H7 (cell line): Measurements from ENCODE around the gene VIPR2. TPM values are rescaled to one million over a fixed set of nuclear protein-coding genes. Genes with fewer than 3 reads are reported as not detected.
"Not testable (repeated sequence)": the region's sequence is repeated elsewhere in the genome, so short reads cannot be mapped to it uniquely, and the experiment has no call there.

Experiments
- DNase-seq: peaks from one replicate; pipeline ENCODE4 v3.0.0; 2012
- H3K27me3 ChIP-seq: 2 replicates; pipeline ENCODE4 v1.6.0; 2011; ENCODE audit warnings: mild to moderate bottlenecking, low read length; ENCODE audit not compliant: control insufficient read depth, insufficient read depth
- H3K36me3 ChIP-seq: replicated peaks from 2 replicates; pipeline ENCODE4 v1.5.1; 2011; ENCODE audit warnings: low read length; ENCODE audit not compliant: control insufficient read depth, insufficient read depth
- H3K4me3 ChIP-seq: 2 replicates; pipeline ENCODE4 v1.5.1; 2011; ENCODE audit warnings: low read depth, mild to moderate bottlenecking, control low read depth, low read length, moderate library complexity; ENCODE audit not compliant: insufficient read depth
- total RNA-seq: library from RNA; depleted of rRNA; stranded (reverse); fragments of >200 nt; shearing (Covaris generic); gene quantifications from 2 replicates; pipeline ENCODE4 v1.2.3, GENCODE V29; 2014

The VIPR2 gene
- total RNA-seq, 1 experiment from 2014 or later = 2.5 TPM

DNA sequence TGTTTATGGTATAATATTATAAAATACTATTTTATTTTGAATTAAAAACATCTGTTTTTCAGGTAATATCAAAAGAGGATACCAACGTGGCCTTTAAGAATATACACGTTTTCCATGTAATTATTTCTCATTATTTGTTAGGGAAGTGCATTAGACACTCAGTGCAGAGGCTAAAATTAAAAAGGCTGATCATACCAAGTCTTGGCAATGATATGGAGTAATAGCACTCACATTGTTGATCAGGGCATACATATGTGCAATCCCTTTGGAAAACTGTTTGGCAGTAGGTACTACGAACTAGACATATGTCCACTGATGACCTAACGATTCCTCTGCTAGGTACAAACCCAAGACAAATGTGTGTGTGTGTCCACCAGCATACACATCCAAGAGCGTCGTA, 20.7 kb upstream of the VIPR2 start:
- DNase-seq = no peak
- H3K36me3 ChIP-seq = no peaks in the 10 kb centered on the region
- H3K4me3 ChIP-seq = no peak overlapping the region
- no peaks in the 10 kb centered on the region for H3K27me3 ChIP-seq

DNA sequence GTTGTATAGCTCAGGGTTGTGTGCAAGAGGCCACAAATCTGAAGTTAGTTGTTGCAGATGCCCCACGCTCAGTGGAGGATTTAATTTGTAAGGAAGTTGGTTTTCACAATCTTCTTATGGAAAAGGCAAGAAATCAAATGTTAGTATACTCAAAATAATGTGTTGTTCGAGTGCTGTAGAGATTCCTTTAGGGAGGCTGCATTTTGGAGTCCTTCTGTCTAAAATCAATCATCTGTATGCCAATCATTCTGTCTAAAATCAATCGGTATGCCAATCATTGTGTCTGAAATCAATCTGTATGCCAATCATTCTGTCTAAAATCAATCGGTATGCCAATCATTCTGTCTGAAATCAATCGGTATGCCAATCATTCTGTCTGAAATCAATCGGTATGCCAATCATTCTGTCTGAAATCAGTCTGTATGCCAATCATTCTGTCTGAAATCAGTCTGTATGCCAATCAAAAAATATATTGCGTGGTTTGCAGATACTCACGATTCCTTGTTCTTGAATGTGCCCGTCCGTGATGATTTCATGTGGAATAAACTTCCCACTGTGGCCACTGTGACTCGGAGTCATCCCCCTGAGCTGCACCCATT, 19.1 kb upstream of the VIPR2 start:
- not testable (repeated sequence) for H3K36me3 ChIP-seq, H3K4me3 ChIP-seq, DNase-seq, H3K27me3 ChIP-seq

DNA sequence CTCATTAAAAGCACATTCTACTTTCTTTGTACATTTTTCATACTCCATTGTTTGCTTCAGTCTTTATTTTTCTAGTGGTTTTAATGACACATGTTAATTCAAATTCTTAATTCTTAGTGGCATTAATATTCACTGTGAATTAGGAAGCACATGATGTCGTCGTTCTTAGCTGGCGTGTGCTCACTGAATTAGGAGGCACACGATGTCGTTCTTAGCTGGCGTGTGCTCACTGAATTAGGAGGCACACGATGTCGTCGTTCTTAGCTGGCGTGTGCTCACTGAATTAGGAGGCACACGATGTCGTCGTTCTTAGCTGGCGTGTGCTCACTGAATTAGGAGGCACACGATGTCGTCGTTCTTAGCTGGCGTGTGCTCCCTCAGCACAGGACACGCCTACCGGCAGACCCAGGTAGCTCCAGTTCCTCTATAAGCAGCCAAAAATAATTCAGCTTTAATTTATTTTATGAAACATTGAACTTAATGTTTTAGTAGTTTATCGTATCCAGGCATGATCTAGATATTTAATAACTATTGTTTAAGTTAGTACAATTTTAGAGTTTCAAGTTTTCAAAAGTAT, 17.5 kb upstream of the VIPR2 start:
- H3K36me3 ChIP-seq, DNase-seq, H3K4me3 ChIP-seq, H3K27me3 ChIP-seq: not testable (repeated sequence)

DNA sequence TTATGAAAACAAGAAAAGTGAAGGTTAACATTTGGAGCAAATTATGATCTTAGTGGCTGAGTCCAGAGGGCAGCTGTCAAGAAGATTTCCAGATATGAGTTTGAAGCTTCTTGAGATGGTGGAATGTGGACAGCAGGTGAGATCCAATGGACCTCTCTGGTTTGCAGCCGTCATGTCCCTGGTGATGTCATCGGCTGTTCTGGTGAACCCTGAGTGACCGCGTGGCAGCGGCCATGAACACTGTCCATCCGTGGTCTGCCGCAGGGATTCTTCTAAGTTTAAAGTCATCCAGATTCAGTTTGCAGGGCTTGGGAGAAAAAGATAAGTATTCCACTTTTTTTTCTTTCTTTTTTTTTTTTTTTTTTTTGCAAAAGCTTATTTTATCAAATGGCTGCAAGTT, 15.8 kb upstream of the VIPR2 start:
- no peak overlapping the region for H3K4me3 ChIP-seq
- DNase-seq = peak; percentile 11
- no peaks in the 10 kb centered on the region for H3K36me3 ChIP-seq
- no peaks in the 10 kb centered on the region for H3K27me3 ChIP-seq

DNA sequence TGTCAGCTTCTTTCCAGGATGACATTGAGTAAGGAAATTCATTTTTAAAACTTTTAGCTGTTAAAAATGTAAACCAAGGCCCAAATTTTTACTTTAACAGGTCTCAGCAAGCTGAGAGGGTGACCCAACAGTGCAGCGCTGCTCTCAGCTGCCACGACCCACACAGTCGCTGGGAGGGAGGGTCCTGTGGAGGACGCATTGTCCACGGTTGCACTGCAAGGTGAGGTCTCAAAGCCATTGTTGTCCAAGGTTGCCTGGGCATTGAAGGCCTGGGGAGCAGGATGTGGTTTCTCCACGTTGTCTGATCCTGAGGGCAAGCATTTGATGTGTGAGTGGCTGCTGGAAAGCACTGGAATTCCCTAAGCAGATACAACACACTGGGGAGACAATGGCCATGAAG, 15.1 kb upstream of the VIPR2 start:
- H3K4me3 ChIP-seq = no peak overlapping the region
- no peaks in the 10 kb centered on the region for H3K27me3 ChIP-seq
- peak; percentile 20 for DNase-seq
- H3K36me3 ChIP-seq = no peaks in the 10 kb centered on the region

DNA sequence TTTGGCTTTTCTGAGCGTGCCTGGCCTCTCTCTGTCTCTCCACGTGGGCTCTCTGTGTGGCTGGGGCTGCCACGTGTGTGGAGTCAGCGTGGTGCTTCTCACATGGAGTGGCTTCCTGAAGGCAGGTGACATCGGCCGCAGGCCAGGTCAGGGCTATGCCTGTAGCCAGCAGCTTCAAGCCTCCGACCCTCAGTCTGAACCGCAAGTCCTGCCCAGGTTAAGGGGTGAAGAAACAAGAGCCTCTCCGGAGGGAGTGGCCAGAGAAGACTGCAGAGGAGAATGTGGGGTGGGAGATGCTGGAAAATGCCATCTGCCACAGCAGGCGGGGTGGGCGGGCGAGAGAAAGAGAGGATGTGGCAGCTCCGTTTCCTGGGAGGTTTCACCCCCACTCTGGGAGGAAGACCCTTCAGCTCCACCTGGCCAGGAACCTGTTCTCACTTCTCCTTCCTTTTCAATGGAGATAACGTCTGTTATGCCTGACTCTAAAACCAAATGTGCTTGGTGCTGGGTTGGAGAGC, 14.3 kb upstream of the VIPR2 start:
- no peaks in the 10 kb centered on the region for H3K27me3 ChIP-seq
- no peaks in the 10 kb centered on the region for H3K36me3 ChIP-seq
- H3K4me3 ChIP-seq = no peak overlapping the region
- no peak for DNase-seq

DNA sequence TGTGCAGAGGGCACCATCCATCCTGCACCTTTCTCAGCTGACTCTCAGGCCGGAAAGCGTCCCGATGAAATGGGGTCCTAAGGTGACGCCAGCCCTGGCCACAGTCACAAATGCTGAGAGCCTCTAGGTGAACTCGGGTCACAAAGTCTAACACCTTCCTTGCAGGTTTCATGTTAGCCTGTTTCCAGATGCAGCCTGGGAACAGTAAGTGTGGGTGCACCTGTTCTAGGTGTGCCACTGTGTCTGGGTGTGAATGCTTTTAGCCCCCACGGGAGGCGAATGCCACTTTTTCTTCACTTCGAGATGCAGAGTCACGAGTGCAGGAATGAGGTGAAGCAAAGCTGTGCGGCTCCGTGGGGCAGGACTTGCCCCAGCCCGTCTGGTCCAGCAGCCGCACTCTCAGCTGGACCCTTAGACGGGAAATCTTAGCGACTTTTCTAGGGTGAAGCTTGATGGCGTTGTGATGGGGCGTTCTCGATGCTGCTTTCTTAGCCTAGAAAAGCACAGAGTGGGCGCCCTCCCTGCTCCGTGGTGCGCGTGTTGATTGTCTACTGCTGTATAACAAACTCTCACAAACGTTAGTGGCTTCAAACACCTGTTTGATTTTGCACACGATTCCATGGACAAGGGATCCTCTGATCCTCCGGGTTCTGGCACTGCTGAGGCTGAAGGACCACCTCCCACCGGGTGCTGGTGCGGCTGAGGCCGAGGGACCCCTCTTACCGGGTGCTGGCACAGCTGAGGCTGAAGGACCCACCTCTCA, 13.6 kb upstream of the VIPR2 start:
- no peak for DNase-seq
- H3K4me3 ChIP-seq = no peak overlapping the region
- no peaks in the 10 kb centered on the region for H3K27me3 ChIP-seq
- no peaks in the 10 kb centered on the region for H3K36me3 ChIP-seq

DNA sequence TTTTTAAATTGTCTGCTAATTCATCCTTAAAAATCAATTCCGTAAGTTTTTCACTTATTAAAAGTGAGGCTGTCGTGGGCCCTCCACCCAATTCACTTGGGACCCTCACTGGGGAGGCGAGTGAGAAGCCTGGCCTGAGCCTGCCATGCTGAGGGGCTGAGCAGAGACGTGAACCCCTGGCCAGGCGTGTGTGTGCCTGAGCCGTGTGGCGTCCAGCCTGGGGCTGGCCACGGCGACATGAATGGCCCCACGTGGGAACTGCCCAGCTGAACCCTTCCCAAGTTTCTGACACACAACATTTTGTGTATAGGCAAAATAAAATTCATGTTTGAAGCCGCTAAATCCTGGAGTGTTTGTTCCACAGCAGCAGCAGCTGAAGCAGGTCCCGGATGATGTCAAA, 13.0 kb upstream of the VIPR2 start:
- H3K36me3 ChIP-seq = no peaks in the 10 kb centered on the region
- H3K27me3 ChIP-seq = no peaks in the 10 kb centered on the region
- DNase-seq = no peak
- no peak overlapping the region for H3K4me3 ChIP-seq

DNA sequence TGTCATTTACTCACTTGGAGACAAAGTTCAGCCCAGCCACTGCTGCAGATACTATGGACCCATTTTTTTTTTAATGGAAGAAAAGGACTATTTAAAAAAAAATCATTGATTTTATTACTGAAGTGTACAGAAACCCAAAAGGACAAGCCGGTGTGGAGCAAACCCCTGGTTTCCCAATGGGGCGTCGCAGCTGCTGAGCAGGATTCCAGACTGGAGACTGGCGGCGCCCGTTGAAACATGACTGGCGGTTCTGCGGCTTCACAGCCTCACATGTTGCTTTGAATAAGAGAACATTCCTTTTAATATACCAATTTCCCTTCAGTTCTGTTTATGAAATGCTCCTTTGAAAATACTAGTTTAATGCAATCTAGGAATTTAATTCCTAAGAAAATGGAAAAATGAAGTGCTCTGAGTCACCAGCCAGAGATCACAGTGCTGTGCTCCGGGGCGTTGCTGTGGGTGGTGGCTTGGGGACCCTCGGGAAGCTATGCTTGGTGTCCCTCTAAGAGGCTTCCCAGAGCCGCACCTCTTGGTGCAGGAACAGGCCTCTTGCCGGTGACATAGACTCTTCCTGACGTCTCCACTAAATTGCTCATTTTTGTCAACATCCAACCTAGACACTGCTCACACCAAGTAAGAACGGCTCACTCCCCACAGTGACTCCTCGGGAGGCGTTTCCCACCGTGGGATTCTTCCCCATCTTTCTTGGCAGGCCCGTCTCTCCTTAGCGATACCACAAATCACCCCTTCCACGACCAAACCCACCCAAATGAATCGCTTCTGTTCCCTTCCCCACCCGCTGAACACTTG, 12.0 kb upstream of the VIPR2 start:
- H3K27me3 ChIP-seq = no peaks in the 10 kb centered on the region
- no peaks in the 10 kb centered on the region for H3K36me3 ChIP-seq
- no peak for DNase-seq
- no peak overlapping the region for H3K4me3 ChIP-seq

DNA sequence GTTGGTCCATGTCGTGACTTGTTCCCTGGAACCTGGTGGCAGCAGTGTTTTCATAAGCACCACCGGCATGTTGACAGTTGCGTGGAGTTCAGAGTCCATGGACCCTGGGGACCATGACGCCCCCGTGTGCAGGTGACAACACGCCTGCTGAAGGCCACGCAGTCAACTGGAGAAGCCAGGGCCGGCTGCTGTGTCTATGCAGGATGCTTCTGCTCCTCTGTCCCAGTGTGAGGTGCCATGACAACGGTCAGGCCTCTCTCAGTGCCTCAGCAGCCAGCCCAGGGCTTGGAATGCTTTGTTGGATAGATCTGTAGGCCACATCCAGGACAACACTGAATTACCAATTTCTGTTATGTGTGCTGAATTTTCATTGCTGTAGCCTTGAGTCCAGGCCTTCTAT, 10.7 kb upstream of the VIPR2 start:
- no peaks in the 10 kb centered on the region for H3K36me3 ChIP-seq
- no peaks in the 10 kb centered on the region for H3K27me3 ChIP-seq
- no peak overlapping the region for H3K4me3 ChIP-seq
- DNase-seq = no peak

DNA sequence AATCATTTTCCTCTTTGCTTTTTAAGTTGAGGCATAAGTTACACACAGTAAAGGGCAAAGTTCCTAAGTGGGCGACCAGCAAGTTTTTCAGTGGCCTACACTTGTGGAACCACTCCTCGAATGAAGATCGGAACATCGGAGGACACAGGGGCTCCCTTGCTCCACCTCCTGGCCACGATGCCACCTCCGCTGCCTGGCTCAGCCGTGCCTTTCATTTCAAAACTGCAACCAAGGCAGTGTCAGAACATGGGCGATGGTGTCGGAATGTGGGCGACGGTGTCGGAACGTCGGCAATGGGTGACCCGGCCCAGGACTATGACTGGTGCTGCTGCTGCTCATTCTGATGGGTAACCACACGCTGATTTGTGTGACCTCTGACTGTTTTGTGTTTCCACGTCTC, 9.6 kb upstream of the VIPR2 start:
- DNase-seq = peak; percentile 79
- no peaks in the 10 kb centered on the region for H3K36me3 ChIP-seq
- no peak overlapping the region for H3K4me3 ChIP-seq
- no peaks in the 10 kb centered on the region for H3K27me3 ChIP-seq

DNA sequence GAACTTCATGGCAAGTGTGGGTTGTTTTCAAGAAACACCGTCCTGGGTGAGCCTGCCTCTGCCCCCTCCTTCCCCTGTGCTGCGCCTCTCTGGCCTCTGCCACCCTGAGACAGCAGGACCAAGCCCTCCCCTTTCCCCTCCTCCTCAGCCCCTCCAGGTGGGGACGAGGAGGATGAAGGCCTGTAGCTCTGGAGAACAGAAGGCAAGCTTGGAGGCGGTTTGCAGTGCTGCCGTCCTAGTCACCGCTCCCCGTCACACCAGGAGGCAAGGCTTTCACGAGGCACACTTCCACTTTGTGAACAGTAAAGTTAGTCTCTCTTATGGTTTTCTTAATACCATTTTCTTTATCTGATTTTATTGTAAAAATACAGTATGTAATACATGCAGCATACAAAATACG, 8.8 kb upstream of the VIPR2 start:
- no peak overlapping the region for H3K4me3 ChIP-seq
- H3K36me3 ChIP-seq = no peaks in the 10 kb centered on the region
- no peaks in the 10 kb centered on the region for H3K27me3 ChIP-seq
- peak; percentile 55 for DNase-seq

DNA sequence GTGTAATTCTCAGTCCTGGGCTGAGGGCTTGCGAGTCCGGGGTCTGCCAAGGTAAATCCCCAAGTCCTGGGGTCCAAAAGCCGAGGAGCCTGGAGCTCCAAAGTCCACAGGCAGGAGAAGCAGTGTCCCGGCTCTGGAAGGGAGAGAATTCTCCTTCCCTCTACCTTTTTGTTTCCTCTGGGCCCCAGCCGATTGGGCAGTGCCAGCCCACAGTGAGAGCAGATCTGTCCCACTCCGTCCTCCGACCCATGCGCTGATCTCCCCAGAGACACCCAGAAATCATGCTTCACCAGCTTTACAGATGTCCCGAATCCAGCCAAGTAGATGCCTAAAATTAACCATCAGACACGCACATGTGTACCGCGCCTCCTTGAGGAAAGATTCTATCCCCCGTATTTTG, 8.1 kb upstream of the VIPR2 start:
- Histone ChIP-seq H3K36me3 (no peaks in the 10 kb centered on the region), H3K27me3 (no peaks in the 10 kb centered on the region; the same call in 1 of the 2 replicates), H3K4me3 (no peak overlapping the region)
- DNase-seq = peak; percentile 16

DNA sequence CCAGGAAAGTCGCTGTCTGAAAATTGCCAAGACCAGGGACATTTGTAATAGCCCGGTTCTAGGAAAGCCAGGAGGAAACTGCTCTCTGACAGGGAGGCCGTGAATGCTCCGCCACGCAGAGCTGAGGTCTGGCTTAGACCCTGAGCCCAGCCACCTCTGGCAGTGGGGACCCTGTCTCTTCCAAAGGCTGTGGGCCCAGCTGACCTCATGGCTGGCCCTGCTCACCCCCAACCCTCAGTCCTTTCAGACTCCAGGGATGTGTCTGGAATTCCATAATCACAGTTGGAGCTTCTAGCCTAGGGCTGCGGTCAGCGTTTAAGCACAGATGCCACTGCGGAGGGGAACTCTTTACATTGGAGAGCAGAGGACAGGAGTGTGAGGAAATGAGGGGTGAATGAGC, 6.6 kb upstream of the VIPR2 start:
- H3K4me3 ChIP-seq = no peak overlapping the region
- peaks cover 1% of the 10 kb centered on the region; the same call in 1 of the 2 replicates for H3K27me3 ChIP-seq
- DNase-seq = peak; percentile 14

More for the DNA sequence above, 6.6 kb upstream of the VIPR2 start:
- H3K36me3 ChIP-seq = no peaks in the 10 kb centered on the region
